HCT116 (cell line): ENCODE data around the gene OR2B2.

Experiments used
- ATF3 ChIP-seq: IDR thresholded peaks from 2 replicates; pipeline ENCODE4 v1.6.1; 2012
- CEBPB ChIP-seq: IDR thresholded peaks from 2 replicates; pipeline ENCODE4 v1.6.1; 2012; ENCODE audit warnings: low read depth
- CTCF ChIP-seq, 3 experiments: fragments of 200-600 bp in 1 of 3; sonication (generic) in 1 of 3; IDR thresholded peaks in 2 of 3; conservative IDR thresholded peaks in 1 of 3; 2 replicates each; pipeline ENCODE4 v1.5.1; 2012 to 2017; ENCODE audit warnings: low read depth in 2 of 3, low read length in 2 of 3, antibody characterized with exemption in 1 of 3, borderline replicate concordance in 1 of 3, control low read depth in 1 of 3, mild to moderate bottlenecking in 1 of 3, mixed read lengths in 1 of 3, mixed run types in 1 of 3, moderate library complexity in 1 of 3; ENCODE audit not compliant: insufficient read depth in 1 of 3
- EZH2 ChIP-seq: fragments of 200-600 bp; sonication (generic); IDR thresholded peaks from 2 replicates; pipeline ENCODE4 v1.6.1; 2017; ENCODE audit warnings: antibody characterized with exemption, mixed run types
- EZH2phosphoT487 ChIP-seq: fragments of 200-600 bp; IDR thresholded peaks from 2 replicates; pipeline ENCODE4 v1.6.1; 2018; ENCODE audit warnings: antibody characterized with exemption, borderline replicate concordance
- JUND ChIP-seq: IDR thresholded peaks from 2 replicates; pipeline ENCODE4 v1.6.1; 2012
- POLR2A ChIP-seq: IDR thresholded peaks from 2 replicates; pipeline ENCODE4 v1.7.0; 2011; ENCODE audit warnings: borderline replicate concordance; ENCODE audit not compliant: insufficient read depth, insufficient read length; ENCODE audit errors: extremely low read depth
- RAD21 ChIP-seq: IDR thresholded peaks from 2 replicates; pipeline ENCODE4 v1.6.1; 2012; ENCODE audit warnings: low read depth, mild to moderate bottlenecking
- REST ChIP-seq: IDR thresholded peaks from 2 replicates; pipeline ENCODE4 v1.6.1; 2012; ENCODE audit warnings: low read depth
- SIN3A ChIP-seq: IDR thresholded peaks from 2 replicates; pipeline ENCODE4 v1.6.1; 2012; ENCODE audit warnings: low read depth
- SP1 ChIP-seq: IDR thresholded peaks from 2 replicates; pipeline ENCODE4 v1.6.1; 2012; ENCODE audit warnings: low read depth
- SRF ChIP-seq: IDR thresholded peaks from 2 replicates; pipeline ENCODE4 v1.6.1; 2012; ENCODE audit warnings: low read depth
- YY1 ChIP-seq: IDR thresholded peaks from 2 replicates; pipeline ENCODE4 v1.6.1; 2011; ENCODE audit warnings: low read length, low read depth, moderate library complexity, mild to moderate bottlenecking; ENCODE audit not compliant: insufficient replicate concordance; ENCODE audit errors: extremely low read depth

- TF ChIP-seq EZH2, result no peak
- TF ChIP-seq YY1, result no peak
- no peak for TF ChIP-seq CTCF (IDR thresholded peaks at IDR 0.05 in 2 of 3, conservative IDR thresholded peaks at IDR 0.05 in 1 of 3; ENCODE audit: borderline replicate concordance in 1 of 3, insufficient read depth in 1 of 3, low read depth in 2 of 3, low read length in 2 of 3)
- no peak for TF ChIP-seq SIN3A
- no peak for TF ChIP-seq ATF3
- no peak for TF ChIP-seq RAD21
- TF ChIP-seq EZH2phosphoT487, result no peak
- no peak for TF ChIP-seq SRF
- TF ChIP-seq CEBPB, result no peak
- no peak for TF ChIP-seq REST
- TF ChIP-seq POLR2A, result no peak
- TF ChIP-seq JUND, result no peak
- no peak for TF ChIP-seq SP1
Observed at GRCh38 chr6:27891320-27891875, 20.8 kb downstream of the OR2B2 start.
